ENCODE data around the gene COL16A1. TPM values are rescaled to one million over a fixed set of nuclear protein-coding genes. Genes with fewer than 3 reads are reported as not detected.

COL16A1 gene
- total and polyA plus RNA-seq, 2 of the 4 experiments (the other 2 are of a cell fraction), result 34.2 to 62.8 TPM

DNA sequence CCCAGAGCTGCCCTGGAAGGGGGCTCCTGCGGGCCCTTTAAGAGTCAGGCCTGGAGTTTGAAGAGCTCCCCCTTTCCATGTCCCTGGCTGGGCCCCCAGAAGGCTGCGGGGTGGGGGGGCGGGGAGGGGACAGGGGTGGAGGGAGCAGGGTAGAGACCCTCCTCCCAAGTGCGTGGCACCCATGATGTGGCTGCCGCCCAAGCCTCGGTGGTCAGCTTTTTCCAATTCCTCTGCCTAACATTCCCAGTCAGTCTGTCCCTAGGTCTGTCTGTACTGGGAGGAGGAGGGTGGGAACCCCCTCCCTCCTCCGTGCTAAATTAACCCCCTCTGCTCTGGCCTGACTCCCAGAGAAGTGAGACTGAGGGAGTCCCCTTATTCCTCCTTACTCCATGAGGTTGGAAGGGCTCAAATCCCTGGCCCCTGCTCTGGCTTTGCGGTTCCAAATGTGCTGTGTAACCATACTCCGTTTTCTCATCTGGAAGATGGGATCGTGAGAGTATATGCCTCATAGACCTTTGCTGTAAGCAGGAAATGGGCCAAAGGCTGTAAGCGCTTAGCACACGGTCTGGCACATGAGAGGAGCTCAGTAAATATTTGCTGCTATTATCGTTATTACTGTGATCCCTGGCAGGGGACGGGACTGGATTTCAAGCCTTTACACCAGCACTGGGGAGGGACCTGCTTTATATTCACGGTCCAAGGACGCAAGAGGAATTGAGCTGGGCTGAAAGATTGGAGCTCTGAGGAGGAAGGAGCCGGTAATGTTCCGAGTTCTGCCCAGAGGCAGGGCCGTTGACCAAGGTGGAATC lies 658 bp upstream of the COL16A1 start (continued):
- TF ChIP-seq CEBPB (IDR thresholded peaks at IDR 0.05; ENCODE audit: low read depth, low read length) (no peak), CHD1 (IDR thresholded peaks at IDR 0.05; ENCODE audit: low read depth, low read length) (no peak), MAFK (IDR thresholded peaks at IDR 0.05; ENCODE audit: low read depth, low read length) (no peak)

DNA sequence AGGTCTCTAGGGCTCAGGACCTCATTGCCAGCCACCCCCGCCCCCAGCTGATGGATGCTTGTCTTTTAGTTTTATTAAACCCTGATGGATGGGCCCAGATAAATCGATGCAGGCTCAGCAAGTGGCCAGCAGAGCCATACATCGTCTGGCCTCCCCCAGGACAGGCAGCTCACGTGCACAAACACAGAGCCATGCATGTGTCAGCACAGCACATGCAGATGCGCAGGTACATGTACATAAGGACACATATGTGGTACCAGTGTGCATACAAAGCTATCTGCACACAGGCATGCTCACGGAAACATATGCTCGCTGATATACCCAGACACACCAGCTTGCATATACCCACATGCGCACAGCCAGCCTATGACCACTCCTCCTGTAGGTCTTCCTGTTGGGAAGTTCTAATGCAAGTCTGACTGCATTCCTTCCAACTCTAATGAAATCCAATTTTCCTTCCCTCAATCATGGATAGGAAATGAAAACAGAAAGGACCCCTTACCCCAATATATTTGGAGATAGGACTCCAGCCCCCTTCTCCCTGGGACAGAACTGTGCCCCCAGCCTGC lies 897 bp downstream of the COL16A1 start:
- in situ Hi-C loops (cut with MboI; ENCODE audit: low sequenced_read_pairs) (no loop called here), intact Hi-C loops (cut with micrococcal nuclease) (loop anchor here (5.0 kb wide), 1 partner anchor 44 kb away; no protein-coding TSS in a partner anchor), dilution Hi-C loops (cut with HindIII; ENCODE audit: low sequenced_read_pairs, unreplicated experiment) (no loop called here)
- Histone ChIP-seq H2BK15ac (ENCODE audit: low read depth, low read length) (peak overlapping the region; percentile 99; the same call in 2 of the 3 replicates), H3K4me2 (ENCODE audit: low read depth, low read length) (peak overlapping the region; percentile 93), H4K20me1 (ENCODE audit: insufficient read depth, low read length) (no peaks in the 10 kb centered on the region), H2AK9ac (replicated peaks; ENCODE audit: low read depth, low read length, poor library complexity) (peak overlapping the region; percentile 99), H3K36me3 (ENCODE audit: control insufficient read depth, insufficient read depth, low read length) (peaks cover 23% of the 10 kb centered on the region), H3K56ac (ENCODE audit: extremely low read depth, insufficient read depth, low read length) (peak overlapping the region; percentile 97; the same call in 1 of the 2 replicates), H2AFZ (replicated peaks; ENCODE audit: low read length, poor library complexity) (peak overlapping the region; percentile 85), H3K27ac (ENCODE audit: insufficient read depth, low read length) (peak overlapping the region; percentile 88), H3K9ac (ENCODE audit: low read depth, low read length) (peak overlapping the region; percentile 89), H2BK5ac (ENCODE audit: low read depth, low read length, poor library complexity, severe bottlenecking) (peak overlapping the region; percentile 94), H3K14ac (replicated peaks; ENCODE audit: low read depth, low read length) (peak overlapping the region; percentile 88), H3K4me3 (ENCODE audit: insufficient read depth, low read depth, low read length) (peak overlapping the region; percentile 63), H2BK20ac (ENCODE audit: low read depth, low read length) (peak overlapping the region; percentile 99), H3K4ac (ENCODE audit: low read depth, low read length) (peak overlapping the region; percentile 99), H3K9me1 (ENCODE audit: insufficient read depth, low read length) (peaks cover 25% of the 10 kb centered on the region), H3K79me1 (ENCODE audit: low read depth in 1 of 2, low read length in 2 of 2) (peaks cover 11 to 53% of the 10 kb centered on the region in 2 experiments), H2AK5ac (ENCODE audit: low read depth, low read length) (peak overlapping the region; percentile 100), H4K91ac (ENCODE audit: insufficient read depth, low read depth, low read length) (peak overlapping the region; percentile 98), H3K23ac (ENCODE audit: low read depth, low read length) (peak overlapping the region; percentile 99), H3K4me1 (ENCODE audit: control insufficient read depth, insufficient read depth, low read length) (peaks cover 46% of the 10 kb centered on the region), H3K18ac (ENCODE audit: low read depth, low read length) (peak overlapping the region; percentile 65), H3K9me3 (ENCODE audit: control insufficient read depth, insufficient read depth, low read length) (no peaks in the 10 kb centered on the region), H4K8ac (ENCODE audit: low read depth in 2 of 2, low read length in 2 of 2) (peak overlapping the region; percentile 74 to 89; a peak in 2 of 4 replicates), H4K5ac (ENCODE audit: low read depth, low read length) (peak overlapping the region; percentile 74), H2BK120ac (ENCODE audit: low read depth, low read length) (peak overlapping the region; percentile 98), H3K27me3 (ENCODE audit: control insufficient read depth, insufficient read depth, low read length) (no peaks in the 10 kb centered on the region)
- BruUV-seq (replicated peaks), result no TSS peak
- TF ChIP-seq, protein P1, sequence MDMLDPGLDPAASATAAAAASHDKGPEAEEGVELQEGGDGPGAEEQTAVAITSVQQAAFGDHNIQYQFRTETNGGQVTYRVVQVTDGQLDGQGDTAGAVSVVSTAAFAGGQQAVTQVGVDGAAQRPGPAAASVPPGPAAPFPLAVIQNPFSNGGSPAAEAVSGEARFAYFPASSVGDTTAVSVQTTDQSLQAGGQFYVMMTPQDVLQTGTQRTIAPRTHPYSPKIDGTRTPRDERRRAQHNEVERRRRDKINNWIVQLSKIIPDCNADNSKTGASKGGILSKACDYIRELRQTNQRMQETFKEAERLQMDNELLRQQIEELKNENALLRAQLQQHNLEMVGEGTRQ (IDR thresholded peaks at IDR 0.05; ENCODE audit: low read depth, low read length), result peak; percentile 7; the same call in 1 of the 2 replicates
- TF ChIP-seq CHD1 (IDR thresholded peaks at IDR 0.05; ENCODE audit: low read depth, low read length) (no peak), BHLHE40 (IDR thresholded peaks at IDR 0.05; ENCODE audit: low read depth, low read length) (peak; percentile 66)
- 68% methylated on average over 3 of the region's 8 CpGs; no CpG with 5 or more reads in 1 of the 2 experiments for WGBS, 2 experiments (ENCODE audit: extremely low coverage in 2 of 2, insufficient read length in 1 of 2)
- DNase-seq (peak; percentile 9), ATAC-seq (ENCODE audit: low read depth) (no peak)
- POLR2A ChIA-PET (ENCODE audit: unreplicated experiment), result interaction anchor here (0.7 kb wide), 1 partner anchor 9 kb away, joined by 5 read pairs; no protein-coding TSS in a partner anchor
- CTCF ChIA-PET, result interaction anchor here (1.5 to 3.7 kb wide), 3 partner anchors 13 to 86 kb away, joined by 5 to 28 read pairs (median 5); partner anchors contain the start of gene PEF1

Measured in IMR-90 (cell line).